Neuronal stem cell (in vitro differentiated cells): ENCODE results near the gene LIM2. TPM values are rescaled to one million over a fixed set of nuclear protein-coding genes. Genes with fewer than 3 reads are reported as not detected.

ENCODE experiments used
- DNase-seq: peaks from one replicate; pipeline ENCODE4 v3.0.0-alpha.2; 2013; ENCODE audit warnings: low spot score
- H2AFZ ChIP-seq: one replicate; pipeline ENCODE4 v1.6.1; 2013; ENCODE audit warnings: mild to moderate bottlenecking, low read length, inconsistent platforms
- H2AK5ac ChIP-seq: 2 replicates; pipeline ENCODE4 v1.6.1; 2013; ENCODE audit warnings: low read depth, mild to moderate bottlenecking, inconsistent platforms, low read length, moderate library complexity, mixed read lengths
- H2BK120ac ChIP-seq: 2 replicates; pipeline ENCODE4 v1.6.1; 2013; ENCODE audit warnings: low read depth, mild to moderate bottlenecking, inconsistent platforms, low read length, moderate library complexity, mixed read lengths
- H2BK12ac ChIP-seq: one replicate; pipeline ENCODE4 v1.6.1; 2013; ENCODE audit warnings: low read length, inconsistent platforms
- H2BK15ac ChIP-seq: 2 replicates; pipeline ENCODE4 v1.6.1; 2013; ENCODE audit warnings: mild to moderate bottlenecking, low read length, inconsistent platforms, mixed read lengths
- H2BK5ac ChIP-seq: one replicate; pipeline ENCODE4 v1.6.1; 2013; ENCODE audit warnings: inconsistent platforms, mild to moderate bottlenecking, low read length, moderate library complexity
- H3K14ac ChIP-seq: one replicate; pipeline ENCODE4 v1.6.1; 2013; ENCODE audit warnings: low read length, inconsistent platforms
- H3K18ac ChIP-seq: 2 replicates; pipeline ENCODE4 v1.6.1; 2013; ENCODE audit warnings: low read length, inconsistent platforms
- H3K23ac ChIP-seq: 2 replicates; pipeline ENCODE4 v1.6.1; 2013; ENCODE audit warnings: low read depth, mild to moderate bottlenecking, mixed read lengths, low read length, inconsistent platforms; ENCODE audit not compliant: poor library complexity
- H3K27ac ChIP-seq: replicated peaks from 3 replicates; pipeline ENCODE4 v1.5.1; 2013; ENCODE audit warnings: low read length, inconsistent platforms
- H3K27me3 ChIP-seq, 3 experiments: 2 replicates each; pipeline ENCODE4 v1.6.1; 2013; ENCODE audit warnings: low read length in 3 of 3, mild to moderate bottlenecking in 2 of 3, inconsistent platforms in 1 of 3, low read depth in 1 of 3, mixed read lengths in 1 of 3, moderate library complexity in 1 of 3; ENCODE audit not compliant: control insufficient read depth in 3 of 3, insufficient read depth in 3 of 3
- H3K36me3 ChIP-seq, 2 donors: replicated peaks in 1 of 2; 2 replicates each; pipeline ENCODE4 v1.6.1; 2013; ENCODE audit warnings: low read length in 2 of 2; ENCODE audit not compliant: control insufficient read depth in 2 of 2, insufficient read depth in 2 of 2
- H3K4ac ChIP-seq: 2 replicates; pipeline ENCODE4 v1.6.1; 2013; ENCODE audit warnings: inconsistent platforms, mild to moderate bottlenecking, low read length, moderate library complexity
- H3K4me1 ChIP-seq, 2 donors: 1 replicate in 1 of 2; 2 replicates in 1 of 2; pipeline ENCODE4 v1.6.1; 2013; ENCODE audit warnings: low read length in 2 of 2, low read depth in 1 of 2; ENCODE audit not compliant: control insufficient read depth in 2 of 2, insufficient read depth in 1 of 2
- H3K4me2 ChIP-seq: one replicate; pipeline ENCODE4 v1.6.1; 2013; ENCODE audit warnings: mild to moderate bottlenecking, low read length, inconsistent platforms; ENCODE audit not compliant: insufficient read depth, poor library complexity, severe bottlenecking
- H3K4me3 ChIP-seq, 2 donors: 2 replicates each; pipeline ENCODE4 v1.5.1; 2013; ENCODE audit warnings: low read length in 2 of 2, mild to moderate bottlenecking in 2 of 2, inconsistent platforms in 1 of 2, moderate library complexity in 1 of 2
- H3K79me1 ChIP-seq: one replicate; pipeline ENCODE4 v1.6.1; 2013; ENCODE audit warnings: low read depth, mild to moderate bottlenecking, inconsistent platforms, low read length, moderate library complexity
- H3K9ac ChIP-seq: one replicate; pipeline ENCODE4 v1.6.1; 2013; ENCODE audit warnings: mild to moderate bottlenecking, low read depth, low read length, inconsistent platforms; ENCODE audit not compliant: poor library complexity
- H3K9me3 ChIP-seq, 2 donors: replicated peaks in 1 of 2; 2 replicates each; pipeline versions ENCODE3 to v1.6.1; 2013; ENCODE audit warnings: low read length in 2 of 2, mild to moderate bottlenecking in 2 of 2, inconsistent platforms in 1 of 2, low read depth in 1 of 2, mixed read lengths in 1 of 2, moderate library complexity in 1 of 2; ENCODE audit not compliant: control insufficient read depth in 2 of 2, insufficient read depth in 1 of 2
- H4K8ac ChIP-seq: one replicate; pipeline ENCODE4 v1.6.1; 2013; ENCODE audit warnings: low read depth, mild to moderate bottlenecking, inconsistent platforms, low read length, moderate library complexity
- H4K91ac ChIP-seq: one replicate; pipeline ENCODE4 v1.6.1; 2013; ENCODE audit warnings: low read length, low read depth, mild to moderate bottlenecking, inconsistent platforms; ENCODE audit not compliant: poor library complexity
- WGBS, 2 donors: extraction: QIAGEN DNeasy Blood & Tissue Kit; methylation state at CpG; one replicate each; pipeline ENCODE4 v1.1.7; 2013; ENCODE audit warnings: missing lambda C conversion rate in 2 of 2, mixed read lengths in 1 of 2; ENCODE audit not compliant: insufficient read length in 2 of 2, insufficient replicate concordance in 1 of 2; ENCODE audit errors: extremely low coverage in 2 of 2; 5-methylcytosine and 5-hydroxymethylcytosine counted together
- polyA plus RNA-seq, 2 experiments: library from polyadenylated mRNA; stranded (reverse); fragments of 200-250 nt; gene quantifications; one replicate each; pipeline ENCODE4 v1.2.3, GENCODE V29; 2013

LIM2 gene, protein sequence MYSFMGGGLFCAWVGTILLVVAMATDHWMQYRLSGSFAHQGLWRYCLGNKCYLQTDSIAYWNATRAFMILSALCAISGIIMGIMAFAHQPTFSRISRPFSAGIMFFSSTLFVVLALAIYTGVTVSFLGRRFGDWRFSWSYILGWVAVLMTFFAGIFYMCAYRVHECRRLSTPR
- polyA plus RNA-seq (2013, experiment 1 of 2): 2.7 TPM
- polyA plus RNA-seq (2013, experiment 2 of 2): 3.4 TPM

- Histone ChIP-seq H3K4me3 (no peak within 1 kb of the TSS), H2BK15ac (peak within 1 kb of the TSS; percentile 98), H3K23ac (no peak within 1 kb of the TSS), H3K79me1 (no peaks in the 10 kb centered on the region), H3K9ac (no peak within 1 kb of the TSS), H3K4me2 (peak within 1 kb of the TSS; percentile 13), H4K8ac (peak within 1 kb of the TSS; percentile 86), H3K27ac (peak within 1 kb of the TSS; percentile 76), H3K14ac (no peak within 1 kb of the TSS), H3K4ac (no peak within 1 kb of the TSS), H3K4me1 (peaks cover 8 to 20% of the 10 kb centered on the region in 2 donors), H2BK120ac (peak within 1 kb of the TSS; percentile 96), H2BK12ac (peak within 1 kb of the TSS; percentile 75), H4K91ac (no peak within 1 kb of the TSS), H3K9me3 (no peaks in the 10 kb centered on the region), H2BK5ac (peak within 1 kb of the TSS; percentile 94), H2AK5ac (peak within 1 kb of the TSS; percentile 99), H3K36me3 (no peaks in the 10 kb centered on the region), H2AFZ (peak within 1 kb of the TSS; percentile 78), H3K27me3 (no peaks in the 10 kb centered on the region), H3K18ac (peak within 1 kb of the TSS; percentile 88)
- peak; percentile 60 for DNase-seq
- WGBS, 2 donors: no CpG with 5 or more reads among the region's 15 CpGs
Measured at GRCh38 chr19:51387924-51388389, at the start of gene LIM2. Gene LIM2 (minus strand): TSS chr19:51387974. CDS start chr19:51387443, 531 bp downstream.

GRCh38 chr19:51434456-51434855 lies 46.7 kb upstream of the LIM2 start:
- H2BK120ac ChIP-seq: no peak overlapping the region
- WGBS, 2 donors: no CpG with 5 or more reads among the region's 1 CpG

DNA sequence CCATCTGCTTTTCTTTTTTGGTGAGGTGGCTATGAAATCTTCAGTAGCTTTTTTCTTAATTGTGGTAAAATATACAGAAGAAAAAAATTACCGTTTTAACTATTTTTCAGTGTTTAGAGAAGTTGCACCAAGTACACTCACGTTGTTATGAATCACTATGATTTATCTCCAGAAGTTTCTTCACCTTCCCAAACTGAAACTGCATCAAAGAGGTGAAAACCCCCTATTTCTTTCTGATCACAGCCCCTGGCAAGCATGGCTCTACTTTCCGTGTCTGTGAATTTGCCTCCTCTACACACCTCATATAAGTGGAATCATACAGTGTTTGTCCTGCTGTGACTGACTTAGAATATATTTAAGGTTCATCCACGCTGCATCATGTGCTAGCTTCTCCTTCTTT lies 45.3 kb upstream of the LIM2 start:
- WGBS, 2 donors: no CpG with 5 or more reads among the region's 4 CpGs
- DNase-seq: no peak
- Histone ChIP-seq H3K14ac (no peak overlapping the region), H3K4me1 (no peaks in the 10 kb centered on the region), H3K27ac (no peak overlapping the region), H2BK12ac (no peak overlapping the region), H2BK15ac (no peak overlapping the region), H3K4me3 (no peak overlapping the region), H3K79me1 (no peaks in the 10 kb centered on the region), H4K91ac (no peak overlapping the region), H3K9me3 (no peaks in the 10 kb centered on the region), H2AFZ (no peak overlapping the region), H3K9ac (no peak overlapping the region), H3K4ac (no peak overlapping the region), H3K4me2 (no peak overlapping the region), H3K36me3 (no peaks in the 10 kb centered on the region), H2AK5ac (no peak overlapping the region), H3K27me3 (peaks cover 0 to 12% (median 0%) of the 10 kb centered on the region in 3 experiments), H2BK120ac (no peak overlapping the region), H3K23ac (no peak overlapping the region), H2BK5ac (no peak overlapping the region), H3K18ac (no peak overlapping the region), H4K8ac (no peak overlapping the region)

More at GRCh38 chr19:51434456-51434855, 46.7 kb upstream of the LIM2 start:
- DNase-seq: no peak
- no peak overlapping the region for H3K14ac ChIP-seq
- no peak overlapping the region for H2BK12ac ChIP-seq
- H3K36me3 ChIP-seq: no peaks in the 10 kb centered on the region
- H3K9ac ChIP-seq: no peak overlapping the region
- H2AFZ ChIP-seq: no peak overlapping the region
- H4K8ac ChIP-seq: no peak overlapping the region
- peaks cover 0 to 5% (median 2%) of the 10 kb centered on the region in 3 experiments for H3K27me3 ChIP-seq
- no peak overlapping the region for H3K18ac ChIP-seq
- no peaks in the 10 kb centered on the region for H3K79me1 ChIP-seq
- H2AK5ac ChIP-seq: no peak overlapping the region
- H4K91ac ChIP-seq: no peak overlapping the region
- H3K4me1 ChIP-seq: no peaks in the 10 kb centered on the region
- no peak overlapping the region for H2BK15ac ChIP-seq
- H2BK5ac ChIP-seq: no peak overlapping the region
- no peak overlapping the region for H3K4ac ChIP-seq
- no peak overlapping the region for H3K4me3 ChIP-seq
- no peak overlapping the region for H3K23ac ChIP-seq
- H3K4me2 ChIP-seq: no peak overlapping the region
- H3K9me3 ChIP-seq: no peaks in the 10 kb centered on the region
- H3K27ac ChIP-seq: no peak overlapping the region

GRCh38 chr19:51431124-51431523 lies 43.4 kb upstream of the LIM2 start:
- no peak overlapping the region for H3K14ac ChIP-seq
- H3K4me1 ChIP-seq: no peaks in the 10 kb centered on the region
- no peak overlapping the region for H2BK120ac ChIP-seq
- no peak overlapping the region for H3K27ac ChIP-seq
- DNase-seq: no peak
- no peak overlapping the region for H2AFZ ChIP-seq
- H4K91ac ChIP-seq: no peak overlapping the region
- H4K8ac ChIP-seq: no peak overlapping the region
- no peak overlapping the region for H2BK12ac ChIP-seq
- WGBS, 2 donors: no CpG with 5 or more reads among the region's 3 CpGs
- H3K4ac ChIP-seq: no peak overlapping the region
- H3K27me3 ChIP-seq: peaks cover 0 to 11% (median 0%) of the 10 kb centered on the region in 3 experiments
- H3K4me3 ChIP-seq: no peak overlapping the region
- H3K79me1 ChIP-seq: no peaks in the 10 kb centered on the region
- H2AK5ac ChIP-seq: no peak overlapping the region
- no peaks in the 10 kb centered on the region for H3K9me3 ChIP-seq
- no peaks in the 10 kb centered on the region for H3K36me3 ChIP-seq
- H3K9ac ChIP-seq: no peak overlapping the region
- H3K4me2 ChIP-seq: no peak overlapping the region
- H3K23ac ChIP-seq: no peak overlapping the region
- H2BK5ac ChIP-seq: no peak overlapping the region
- no peak overlapping the region for H3K18ac ChIP-seq
- no peak overlapping the region for H2BK15ac ChIP-seq
